ENCODE results near the gene SPEN.

DNA sequence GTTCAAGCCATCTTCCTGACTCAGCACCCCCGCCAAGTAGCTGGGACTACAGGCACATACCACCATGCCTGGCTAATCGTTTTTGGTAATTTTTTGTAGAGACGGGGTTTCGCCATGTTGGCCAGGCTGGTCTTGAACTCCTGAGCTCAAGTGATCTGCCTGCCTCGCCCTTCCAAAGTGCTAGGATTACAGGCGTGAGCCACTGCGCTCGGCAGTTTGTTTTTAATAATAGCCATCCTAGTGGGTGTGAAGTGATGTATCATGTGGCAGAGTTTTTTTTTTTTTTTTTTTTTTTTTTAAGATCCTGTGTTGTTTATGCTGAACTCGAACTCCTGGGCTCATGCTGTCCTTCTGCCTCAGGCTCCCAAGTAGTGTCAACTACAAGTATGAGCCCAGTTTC, 51.8 kb downstream of the SPEN start:
- TF ChIP-seq, protein P1, sequence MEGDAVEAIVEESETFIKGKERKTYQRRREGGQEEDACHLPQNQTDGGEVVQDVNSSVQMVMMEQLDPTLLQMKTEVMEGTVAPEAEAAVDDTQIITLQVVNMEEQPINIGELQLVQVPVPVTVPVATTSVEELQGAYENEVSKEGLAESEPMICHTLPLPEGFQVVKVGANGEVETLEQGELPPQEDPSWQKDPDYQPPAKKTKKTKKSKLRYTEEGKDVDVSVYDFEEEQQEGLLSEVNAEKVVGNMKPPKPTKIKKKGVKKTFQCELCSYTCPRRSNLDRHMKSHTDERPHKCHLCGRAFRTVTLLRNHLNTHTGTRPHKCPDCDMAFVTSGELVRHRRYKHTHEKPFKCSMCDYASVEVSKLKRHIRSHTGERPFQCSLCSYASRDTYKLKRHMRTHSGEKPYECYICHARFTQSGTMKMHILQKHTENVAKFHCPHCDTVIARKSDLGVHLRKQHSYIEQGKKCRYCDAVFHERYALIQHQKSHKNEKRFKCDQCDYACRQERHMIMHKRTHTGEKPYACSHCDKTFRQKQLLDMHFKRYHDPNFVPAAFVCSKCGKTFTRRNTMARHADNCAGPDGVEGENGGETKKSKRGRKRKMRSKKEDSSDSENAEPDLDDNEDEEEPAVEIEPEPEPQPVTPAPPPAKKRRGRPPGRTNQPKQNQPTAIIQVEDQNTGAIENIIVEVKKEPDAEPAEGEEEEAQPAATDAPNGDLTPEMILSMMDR (conservative IDR thresholded peaks at IDR 0.05 in 1 of 2, IDR thresholded peaks at IDR 0.05 in 1 of 2; ENCODE audit: extremely low read depth in 1 of 2, insufficient read depth in 1 of 2, low read depth in 1 of 2, low read length in 2 of 2): no peak
- no peak for TF ChIP-seq EZH2 (IDR thresholded peaks at IDR 0.05; ENCODE audit: borderline replicate concordance, low read length)
